ENCODE measurements around the gene DCLRE1A. TPM values are rescaled to one million over a fixed set of nuclear protein-coding genes. Genes with fewer than 3 reads are reported as not detected.

DCLRE1A gene
- total and polyA plus RNA-seq, 2 of the 13 experiments (the other 11 are each of a cell fraction or from before 2014, with no cell fraction given) = 6.2 to 19.6 TPM

DNA sequence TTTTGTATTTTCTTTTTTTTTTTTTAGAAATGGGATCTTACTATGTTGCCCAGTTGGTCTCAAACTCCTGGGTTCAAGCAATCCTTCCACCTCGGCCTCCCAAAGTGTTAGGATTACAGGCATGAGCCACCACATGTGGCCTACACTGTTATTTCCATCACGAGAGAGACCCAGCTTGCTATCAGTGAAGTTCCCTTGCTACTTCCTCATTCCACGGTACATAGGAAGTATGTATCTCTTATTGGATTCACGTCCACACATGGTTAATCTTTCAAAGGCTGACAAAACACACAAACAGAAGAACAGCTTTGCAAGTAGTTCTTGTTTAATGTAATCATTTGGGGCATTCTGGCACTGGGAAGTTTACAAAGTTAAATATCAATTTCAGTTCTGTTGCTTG lies 50.9 kb downstream of the DCLRE1A start:
- H3K36me3 ChIP-seq (replicated peaks in 1 of 2; ENCODE audit: control insufficient read depth in 1 of 2, insufficient read depth in 2 of 2, low read length in 2 of 2) = no peaks in the 10 kb centered on the region
- WGBS (ENCODE audit: low lambda C conversion rate) = 6% methylated on average over 4 of the region's 4 CpGs
- in situ Hi-C loops (cut with HindIII; ENCODE audit: extremely low pct_ligation_motif_present, low pct_unique_long_range_greater_than_20kb) = no loop called here
- H3K4me3 ChIP-seq (replicated peaks in 1 of 3; ENCODE audit: insufficient read depth in 1 of 3, low read depth in 2 of 3, low read length in 3 of 3) = no peak overlapping the region
- no peaks in the 10 kb centered on the region for H3K4me1 ChIP-seq (ENCODE audit: insufficient read depth, low read length)
- H3K27ac ChIP-seq (ENCODE audit: extremely low read length, insufficient read depth, low read length) = no peak overlapping the region
- TF ChIP-seq MBNL3 (CRISPR knock-in tag; conservative IDR thresholded peaks at IDR 0.05) (no peak), TEAD3 (CRISPR knock-in tag; optimal IDR thresholded peaks at IDR 0.05; ENCODE audit: borderline replicate concordance) (peak; percentile 11)
- H3K79me2 ChIP-seq (ENCODE audit: insufficient read depth, low read length) = no peaks in the 10 kb centered on the region
- intact Hi-C loops (cut with micrococcal nuclease; ENCODE audit: unreplicated experiment) = no loop called here
- POLR2A ChIA-PET = no interaction called here
- no peak for FAIRE-seq
- no TSS peak for BruUV-seq (replicated peaks)
- CTCF ChIA-PET (ENCODE audit: low intra/inter-chr PET ratio, low total read pairs) = no interaction called here
- DNase-seq (ENCODE audit: low spot score) = no peak
- H3K27me3 ChIP-seq (ENCODE audit: control insufficient read depth in 1 of 2, insufficient read depth in 2 of 2, low read length in 2 of 2) = peaks cover 0 to 3% of the 10 kb centered on the region in 2 experiments; a peak in 1 of 5 replicates
- H3K4me2 ChIP-seq (ENCODE audit: low read depth, low read length) = no peak overlapping the region
- no peak overlapping the region for H2AFZ ChIP-seq (ENCODE audit: low read length)
- H4K20me1 ChIP-seq (ENCODE audit: insufficient read depth, low read length) = no peaks in the 10 kb centered on the region
- H3K9me3 ChIP-seq (ENCODE audit: low read length) = no peaks in the 10 kb centered on the region
- H3K9ac ChIP-seq (ENCODE audit: insufficient read depth, low read depth, low read length) = no peak overlapping the region
- ATAC-seq = no peak

DNA sequence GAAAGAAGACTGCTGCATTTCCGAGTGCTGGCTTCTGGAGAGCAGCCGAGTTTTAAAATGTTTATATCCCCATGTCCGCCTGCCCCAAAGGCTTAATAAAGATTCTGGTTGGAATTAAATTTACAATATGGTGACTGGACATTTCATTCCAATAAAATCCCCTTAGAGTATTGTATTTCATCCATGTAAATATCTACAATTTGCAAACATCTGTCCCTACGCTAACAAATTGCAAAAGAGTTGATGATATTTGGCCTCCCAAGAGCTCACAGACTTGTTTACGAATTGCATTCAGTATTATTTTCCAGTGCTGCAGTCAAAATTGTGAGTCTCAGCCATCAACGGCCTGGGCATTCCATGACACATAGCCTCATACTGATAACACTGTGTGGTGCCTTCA lies 52.3 kb downstream of the DCLRE1A start:
- no TSS peak for BruUV-seq (replicated peaks)
- FAIRE-seq (no peak), ATAC-seq (no peak), DNase-seq (ENCODE audit: low spot score) (no peak)
- ChIA-PET POLR2A (no interaction called here), CTCF (ENCODE audit: low intra/inter-chr PET ratio, low total read pairs) (no interaction called here)
- Histone ChIP-seq H3K9me3 (ENCODE audit: low read length) (no peaks in the 10 kb centered on the region), H3K4me2 (ENCODE audit: low read depth, low read length) (no peak overlapping the region), H3K27me3 (ENCODE audit: control insufficient read depth in 1 of 2, insufficient read depth in 2 of 2, low read length in 2 of 2) (peaks cover 0 to 3% of the 10 kb centered on the region in 2 experiments; a peak in 1 of 5 replicates), H3K4me3 (replicated peaks in 1 of 3; ENCODE audit: insufficient read depth in 1 of 3, low read depth in 2 of 3, low read length in 3 of 3) (no peak overlapping the region), H3K9ac (ENCODE audit: insufficient read depth, low read depth, low read length) (no peak overlapping the region), H3K36me3 (replicated peaks in 1 of 2; ENCODE audit: control insufficient read depth in 1 of 2, insufficient read depth in 2 of 2, low read length in 2 of 2) (no peaks in the 10 kb centered on the region), H4K20me1 (ENCODE audit: insufficient read depth, low read length) (no peaks in the 10 kb centered on the region), H2AFZ (ENCODE audit: low read length) (no peak overlapping the region), H3K4me1 (ENCODE audit: insufficient read depth, low read length) (no peaks in the 10 kb centered on the region), H3K27ac (ENCODE audit: extremely low read length, insufficient read depth, low read length) (no peak overlapping the region), H3K79me2 (ENCODE audit: insufficient read depth, low read length) (no peaks in the 10 kb centered on the region)
- TF ChIP-seq MBNL3 (CRISPR knock-in tag; conservative IDR thresholded peaks at IDR 0.05) (no peak), CBFB (CRISPR knock-in tag; IDR thresholded peaks at IDR 0.05) (no peak), ZBTB46 (CRISPR knock-in tag; IDR thresholded peaks at IDR 0.05; ENCODE audit: borderline replicate concordance) (no peak), JUNB (CRISPR knock-in tag; IDR thresholded peaks at IDR 0.05; ENCODE audit: borderline replicate concordance) (no peak), NR2F6 (IDR thresholded peaks at IDR 0.05) (no peak), NR2F6 (CRISPR knock-in tag; IDR thresholded peaks at IDR 0.05) (no peak), YEATS2 (CRISPR knock-in tag; IDR thresholded peaks at IDR 0.05; ENCODE audit: borderline replicate concordance) (no peak), HNF4A (CRISPR knock-in tag; IDR thresholded peaks at IDR 0.05) (no peak)
- in situ Hi-C loops (cut with HindIII; ENCODE audit: extremely low pct_ligation_motif_present, low pct_unique_long_range_greater_than_20kb) (no loop called here), intact Hi-C loops (cut with micrococcal nuclease; ENCODE audit: unreplicated experiment) (no loop called here)
- WGBS (ENCODE audit: low lambda C conversion rate) = 22% methylated on average over 6 of the region's 6 CpGs
